COLO829 (cell line): ENCODE results near the gene ZNF346.
"Not testable (repeated sequence)": the region's sequence is repeated elsewhere in the genome, so short reads cannot be mapped to it uniquely, and the experiment has no call there.

Experiments
- DNase-seq: peaks from one replicate; pipeline ENCODE4 v3.0.0; 2012; ENCODE audit warnings: low spot score

ZNF346 gene

DNA sequence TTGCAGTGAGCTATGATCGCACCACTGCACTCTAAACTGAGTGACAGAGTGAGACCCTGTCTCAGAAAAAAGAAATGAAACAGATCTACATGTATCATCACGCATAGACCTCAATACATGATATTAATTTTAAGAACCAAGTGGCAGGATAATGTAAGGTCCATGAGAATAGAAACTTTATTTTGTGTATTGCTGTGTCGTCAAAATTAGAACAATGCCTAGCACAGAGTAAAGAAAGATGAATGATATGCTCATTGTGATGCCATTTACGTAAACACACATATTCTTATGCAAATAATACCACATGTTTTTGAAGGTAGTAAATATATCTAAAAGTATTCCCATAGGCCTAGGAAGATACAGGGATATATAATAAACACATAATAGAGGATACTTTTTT, 12.3 kb upstream of the ZNF346 start:
- DNase-seq, result no peak

DNA sequence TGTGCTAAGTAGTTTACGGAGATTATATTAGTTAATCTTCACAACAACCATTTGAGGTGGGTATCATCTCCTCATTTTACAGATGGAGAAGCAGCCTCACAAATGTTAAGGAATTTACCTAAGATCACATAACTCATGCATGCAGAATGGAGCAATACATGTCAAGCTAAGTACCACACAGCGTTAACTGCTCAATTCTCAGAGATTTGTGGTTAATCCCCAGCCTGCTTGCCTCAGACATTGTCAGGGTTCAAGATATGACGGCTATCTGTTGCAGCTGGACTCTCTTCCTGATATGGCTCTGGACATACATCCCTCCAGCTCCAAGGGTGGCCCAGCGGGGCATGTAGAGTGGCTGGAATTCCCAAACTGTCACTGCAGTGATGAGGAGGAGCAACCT, 7.3 kb upstream of the ZNF346 start:
- no peak for DNase-seq

DNA sequence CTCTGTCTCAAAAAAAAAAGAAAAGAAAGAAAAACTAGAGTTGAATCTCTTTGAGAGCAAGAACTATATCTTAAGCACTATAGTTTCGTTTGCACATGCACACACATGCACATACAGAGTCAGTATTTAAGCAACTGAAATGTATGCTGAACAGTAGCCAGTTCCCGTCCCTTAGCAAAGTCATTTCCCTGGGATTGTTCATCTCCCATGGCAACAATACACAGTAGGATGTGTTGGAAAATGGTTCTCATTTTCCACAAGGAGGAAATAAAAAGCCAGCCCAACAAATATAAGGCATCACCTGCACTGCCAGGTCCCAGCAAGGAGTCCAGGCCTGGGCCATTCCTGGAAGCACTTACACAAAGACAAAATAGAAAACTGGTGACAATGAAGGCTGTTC, 4.2 kb upstream of the ZNF346 start:
- no peak for DNase-seq

DNA sequence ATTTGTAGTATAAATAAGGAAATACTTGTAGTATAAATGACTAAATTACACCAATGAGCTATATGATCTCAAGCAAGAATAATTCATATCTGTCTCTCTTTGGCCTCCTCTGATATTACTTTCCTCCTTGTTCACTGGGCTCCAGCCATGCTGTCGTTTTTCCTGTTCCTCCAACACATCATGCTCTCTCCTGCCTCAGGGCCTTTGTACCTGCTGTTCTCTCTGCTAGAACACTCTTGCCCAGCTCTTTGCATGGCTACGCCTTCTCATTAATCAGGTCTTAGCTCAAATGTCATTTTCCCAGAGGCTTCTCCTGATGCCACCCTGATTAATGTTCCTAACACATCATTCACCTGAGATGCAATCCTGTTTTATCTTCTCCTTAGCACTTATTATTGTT, 2.5 kb upstream of the ZNF346 start:
- DNase-seq, result no peak

DNA sequence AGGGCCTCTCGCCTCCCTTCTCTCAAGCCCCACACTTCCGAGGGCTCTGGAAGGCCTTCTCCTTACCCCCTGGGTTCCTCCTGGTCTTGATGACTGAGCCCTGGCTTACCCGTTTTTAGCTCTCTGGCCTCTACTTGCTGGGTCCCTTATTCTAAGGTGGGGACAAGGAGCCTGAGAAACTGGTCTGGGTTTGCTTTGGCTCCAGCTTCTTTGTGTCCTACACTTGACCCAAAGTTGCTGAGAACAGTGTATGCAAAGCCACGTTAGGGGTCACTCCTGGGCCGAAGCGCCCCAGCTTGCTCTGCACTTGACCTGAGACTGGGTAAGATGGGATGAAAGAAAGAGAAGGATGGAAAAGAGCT, 788 bp downstream of the ZNF346 start:
- DNase-seq, result no peak

DNA sequence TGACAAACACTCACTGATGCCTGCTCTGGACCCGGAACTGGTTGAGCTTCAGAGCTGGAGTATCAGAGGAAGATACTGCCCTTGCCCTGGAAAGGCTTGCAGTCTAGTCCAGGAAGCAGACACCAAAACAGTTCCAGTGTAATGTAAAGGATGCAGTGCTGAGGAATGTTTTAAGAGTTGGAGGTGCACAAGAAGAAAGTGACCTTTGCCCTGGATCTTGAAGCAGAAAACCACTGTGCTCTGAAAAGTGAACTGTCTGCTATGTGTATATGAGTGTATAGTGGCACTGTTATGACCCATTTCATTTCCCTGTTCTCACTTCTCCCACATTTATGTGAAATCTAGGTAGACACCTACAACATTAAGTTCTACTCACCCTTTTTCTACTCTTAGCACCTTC, 2.1 kb downstream of the ZNF346 start:
- no peak for DNase-seq

DNA sequence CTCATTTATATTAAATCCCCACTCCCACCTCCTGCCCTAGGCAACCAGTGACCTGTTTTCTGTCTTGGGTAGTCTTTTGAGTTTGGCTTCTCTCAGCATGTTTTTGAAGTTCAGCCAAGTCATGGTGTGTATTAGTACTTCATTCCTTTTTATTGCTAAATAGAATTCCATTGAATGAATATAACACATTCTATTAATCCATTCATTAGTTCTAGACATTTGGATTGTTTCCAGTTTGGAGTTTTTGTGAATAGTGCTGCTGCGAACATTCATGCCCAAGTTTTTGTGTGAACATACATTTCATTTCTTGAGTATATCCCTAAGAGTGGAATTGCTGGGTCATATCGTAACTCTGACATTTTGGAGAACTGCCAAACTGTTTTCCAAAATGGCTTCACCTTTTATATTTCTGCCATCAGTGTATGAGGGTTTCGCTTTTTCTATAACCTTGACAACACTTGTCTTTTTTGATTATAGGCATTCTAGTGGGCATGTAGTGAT, 2.7 kb downstream of the ZNF346 start:
- no peak for DNase-seq

DNA sequence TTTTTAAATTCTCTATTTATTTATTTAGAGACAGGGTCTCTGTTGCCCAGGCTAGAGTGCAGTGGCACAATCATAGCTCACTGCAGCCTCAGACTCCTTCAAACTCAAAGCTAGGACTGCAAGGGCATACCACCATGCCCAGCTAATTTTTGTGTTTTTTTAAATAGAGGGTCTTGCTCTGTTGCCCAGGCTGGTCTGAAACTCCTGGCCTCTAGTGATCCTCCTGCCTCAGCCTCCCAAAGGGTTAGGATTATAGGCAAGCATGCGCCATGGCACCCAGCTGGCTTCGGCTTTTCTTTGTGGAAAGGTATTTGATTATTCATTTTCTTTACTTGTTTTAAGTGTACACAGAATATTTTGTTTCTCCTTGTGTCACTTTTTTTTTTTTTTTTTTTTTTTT, 5.2 kb downstream of the ZNF346 start:
- DNase-seq, result no peak

DNA sequence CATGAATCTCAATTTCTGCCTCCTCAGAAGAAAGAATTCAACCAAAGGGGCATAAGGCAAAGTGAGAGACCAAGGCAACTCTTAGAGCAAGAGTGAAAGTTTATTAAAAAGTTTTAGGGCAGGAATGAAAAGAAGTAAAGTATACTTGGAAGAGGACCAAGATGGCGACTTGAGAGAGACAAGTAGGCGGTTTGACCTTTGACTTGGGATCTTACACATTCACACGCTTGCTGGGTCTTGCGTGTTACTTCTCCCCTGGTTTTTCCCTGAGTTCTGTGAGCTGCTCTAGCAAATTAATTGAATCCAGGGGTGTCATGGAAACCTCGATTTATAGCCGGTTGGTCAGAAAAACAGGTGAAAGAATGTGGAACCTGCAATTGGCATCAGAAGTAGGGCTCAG, 7.0 kb downstream of the ZNF346 start:
- no peak for DNase-seq

DNA sequence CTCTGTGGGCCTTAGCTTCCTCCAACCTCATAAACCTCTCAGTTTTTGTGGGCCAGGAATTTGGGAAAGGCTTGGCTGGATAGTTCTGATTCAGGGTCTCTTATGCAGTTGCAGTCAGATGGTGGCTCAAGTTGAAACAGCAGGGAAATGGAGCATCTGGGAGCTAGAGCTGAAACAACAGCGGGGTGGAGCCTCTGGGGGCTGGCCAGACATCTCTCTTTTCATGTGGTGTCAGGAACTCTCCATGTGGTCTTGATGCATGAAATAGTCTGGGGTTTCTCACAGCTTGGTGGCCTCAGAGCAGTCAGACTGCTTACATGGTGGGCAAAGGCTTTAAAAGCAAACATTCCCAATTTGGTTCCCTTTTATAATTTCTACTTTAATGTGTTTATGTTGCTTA, 13.5 kb downstream of the ZNF346 start:
- no peak for DNase-seq

DNA sequence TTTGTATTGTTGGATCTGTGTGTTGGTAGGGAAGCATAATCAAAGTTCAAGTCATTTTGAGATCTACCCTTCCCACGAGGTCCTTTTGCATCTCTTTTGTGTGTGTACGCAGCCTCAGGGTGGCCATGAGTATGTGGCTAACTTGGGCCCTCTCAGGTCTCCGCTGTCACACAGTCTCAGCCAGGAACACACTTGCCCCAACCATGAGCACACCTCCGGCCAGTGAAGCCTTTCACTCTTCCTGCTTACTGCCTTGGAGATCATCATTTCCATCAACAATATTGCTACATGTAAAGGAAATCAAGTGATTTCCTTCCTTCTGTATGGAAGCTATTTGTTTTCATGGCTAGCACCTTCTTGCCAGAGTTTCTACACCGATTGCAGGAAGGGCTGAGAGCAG, 13.9 kb downstream of the ZNF346 start:
- DNase-seq, result no peak

DNA sequence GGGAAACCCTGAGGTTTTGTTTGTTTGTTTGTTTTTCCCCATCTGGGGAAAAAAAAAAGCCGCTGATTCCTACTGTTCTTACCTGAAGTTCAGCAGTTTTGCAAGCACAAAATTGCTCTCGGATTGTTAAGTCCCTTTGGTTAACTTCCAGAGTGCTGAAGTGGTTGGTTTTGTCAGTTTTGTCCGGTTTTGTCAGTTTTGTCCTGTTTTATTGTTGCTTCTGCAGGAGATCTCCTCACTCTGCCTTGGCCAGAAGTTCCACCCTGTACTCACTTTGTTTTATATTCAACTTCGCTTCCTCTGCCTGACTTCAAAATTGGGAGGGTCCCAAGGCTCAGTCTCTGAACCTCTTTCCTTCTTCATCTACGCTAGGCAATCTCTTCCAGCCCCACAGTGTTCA, 14.4 kb downstream of the ZNF346 start:
- DNase-seq, result no peak

DNA sequence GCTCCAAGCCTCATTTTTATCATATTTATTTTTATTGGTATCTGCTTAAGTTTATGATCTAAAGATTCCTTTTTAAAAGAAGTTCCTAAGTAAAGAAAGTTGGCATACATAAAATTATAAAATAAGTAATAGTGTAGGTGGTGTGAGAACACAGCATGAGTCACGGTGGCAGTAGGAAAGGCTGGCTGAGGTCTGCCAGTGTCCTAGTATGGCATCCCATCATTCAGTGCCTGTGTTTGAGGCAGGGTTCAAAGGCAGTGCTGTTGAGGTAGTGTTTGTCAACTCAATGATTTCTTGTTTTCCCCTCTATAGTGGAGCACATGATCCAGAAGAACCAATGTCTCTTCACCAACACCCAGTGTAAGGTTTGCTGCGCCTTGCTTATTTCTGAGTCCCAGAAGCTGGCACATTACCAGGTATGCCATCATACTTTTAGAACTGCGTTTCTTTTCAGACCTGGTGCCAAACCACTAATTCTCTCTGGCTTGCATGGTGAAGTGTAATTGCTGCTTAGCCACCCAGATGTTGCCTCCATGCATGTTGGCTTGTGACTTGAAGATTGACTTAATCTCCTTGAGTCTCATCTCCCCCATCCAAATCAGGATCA, 18.4 kb downstream of the ZNF346 start:
- DNase-seq, result no peak

DNA sequence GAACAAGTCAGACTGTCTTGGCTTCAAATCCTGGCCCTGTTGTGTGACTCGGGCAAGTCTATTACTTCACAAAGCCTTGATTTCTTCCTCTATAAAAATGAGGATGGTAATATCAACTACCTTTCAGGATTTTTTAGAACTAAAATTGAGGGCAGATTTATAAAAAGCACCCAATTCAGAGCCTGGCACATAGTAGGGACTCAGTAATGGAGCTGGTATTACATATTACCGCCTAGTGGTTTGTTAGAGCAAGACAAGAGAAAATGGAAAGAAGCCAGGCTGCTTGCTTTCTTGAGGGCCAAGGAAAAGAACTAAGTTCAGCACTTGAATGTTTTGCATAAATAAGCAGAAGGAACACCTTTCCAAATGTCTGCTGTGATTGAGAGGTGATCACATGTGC, 19.4 kb downstream of the ZNF346 start:
- no peak for DNase-seq

DNA sequence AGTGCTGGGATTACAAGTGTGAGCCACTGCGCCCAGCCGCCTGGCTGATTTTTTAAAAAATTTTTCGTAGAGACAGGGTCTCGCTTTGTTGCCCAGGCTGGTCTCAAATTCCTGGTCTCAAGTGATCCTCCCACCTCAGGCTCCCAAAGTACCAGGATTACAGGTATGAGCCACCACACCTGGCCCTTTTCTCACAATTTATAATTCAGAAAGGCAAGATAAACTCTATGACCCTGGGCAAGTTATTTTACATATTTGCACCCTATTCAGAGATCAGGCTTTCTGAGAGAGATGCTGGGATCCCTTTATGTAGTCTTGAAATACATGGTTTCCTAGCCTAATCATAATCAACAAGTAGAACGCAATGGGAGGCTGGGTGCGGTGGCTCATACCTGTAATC, 20.6 kb downstream of the ZNF346 start:
- no peak for DNase-seq

DNA sequence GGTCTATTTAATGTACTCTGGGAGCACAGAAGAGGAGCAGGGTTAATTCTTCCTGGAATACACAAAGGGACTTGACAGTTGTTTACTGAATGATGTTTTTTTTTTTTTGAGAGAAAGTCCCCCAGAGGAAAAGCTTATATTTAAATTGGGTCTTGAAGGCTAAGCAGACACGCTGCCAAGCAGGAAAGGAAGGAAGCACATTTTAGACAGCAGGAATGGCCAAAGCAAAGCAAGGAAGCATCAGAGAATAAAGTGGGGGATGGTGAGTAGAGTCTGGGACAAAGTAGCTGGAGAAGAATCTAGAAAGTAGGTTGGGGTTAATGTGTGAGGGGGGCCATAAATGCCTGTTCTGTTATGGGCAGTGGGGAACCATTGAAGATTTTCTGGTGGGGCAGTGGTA, 21.5 kb downstream of the ZNF346 start:
- no peak for DNase-seq

DNA sequence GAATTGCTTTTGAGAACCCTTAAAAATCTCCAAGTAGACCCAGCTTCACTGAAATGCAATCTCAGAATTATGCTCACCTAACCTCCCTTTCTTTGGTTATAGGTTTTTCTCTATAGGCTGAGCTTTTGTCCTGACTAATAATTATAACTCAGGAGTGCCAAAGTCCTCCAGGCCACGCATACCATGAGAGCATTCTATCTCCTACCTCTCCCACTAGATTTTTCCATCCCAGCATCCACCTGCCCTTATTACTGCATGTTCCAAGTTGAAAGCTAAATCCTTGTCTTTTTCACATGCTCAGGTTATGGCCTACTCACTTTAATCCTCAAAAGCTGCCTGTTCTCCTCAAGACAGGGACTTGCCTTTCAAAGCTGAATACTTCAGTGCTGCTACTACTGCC, 22.1 kb downstream of the ZNF346 start:
- no peak for DNase-seq

DNA sequence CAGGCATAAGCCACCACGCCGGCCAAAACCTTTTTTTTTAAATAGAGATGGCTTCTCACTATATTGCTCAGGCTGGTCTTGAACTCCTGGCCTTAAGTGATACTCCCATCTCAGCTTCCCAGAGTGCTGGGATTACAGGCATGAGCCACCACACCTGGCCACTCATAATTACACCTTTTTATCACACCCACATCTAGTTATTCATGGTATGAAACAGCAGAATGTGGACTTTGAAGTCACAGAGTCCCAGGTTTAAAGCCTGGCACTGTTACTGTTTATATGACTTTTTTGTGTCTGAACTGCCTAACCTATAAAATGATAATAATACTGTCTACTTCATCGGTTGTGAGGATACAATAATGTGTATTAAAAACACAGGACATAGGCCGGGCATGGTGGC, 23.1 kb downstream of the ZNF346 start:
- no peak for DNase-seq

DNA sequence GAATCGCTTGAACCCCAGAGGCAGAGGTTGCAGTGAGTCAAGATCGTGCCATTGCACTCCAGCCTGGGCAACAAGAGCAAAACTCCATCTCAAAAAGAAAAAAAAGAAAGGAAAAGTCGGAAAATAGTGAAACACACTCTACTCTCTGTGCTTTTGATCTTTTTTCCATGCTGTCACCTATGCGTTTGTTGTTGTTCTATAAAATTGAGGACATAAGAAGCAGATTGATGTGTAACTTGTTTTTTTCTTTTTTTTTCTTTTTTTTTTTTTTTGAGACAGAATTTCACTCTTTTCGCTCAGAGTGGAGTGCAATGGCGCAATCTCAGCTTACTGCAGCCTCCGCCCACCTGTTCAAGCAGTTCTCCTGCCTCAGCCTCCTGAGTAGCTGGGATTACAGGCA, 26.0 kb downstream of the ZNF346 start:
- not testable (repeated sequence) for DNase-seq

DNA sequence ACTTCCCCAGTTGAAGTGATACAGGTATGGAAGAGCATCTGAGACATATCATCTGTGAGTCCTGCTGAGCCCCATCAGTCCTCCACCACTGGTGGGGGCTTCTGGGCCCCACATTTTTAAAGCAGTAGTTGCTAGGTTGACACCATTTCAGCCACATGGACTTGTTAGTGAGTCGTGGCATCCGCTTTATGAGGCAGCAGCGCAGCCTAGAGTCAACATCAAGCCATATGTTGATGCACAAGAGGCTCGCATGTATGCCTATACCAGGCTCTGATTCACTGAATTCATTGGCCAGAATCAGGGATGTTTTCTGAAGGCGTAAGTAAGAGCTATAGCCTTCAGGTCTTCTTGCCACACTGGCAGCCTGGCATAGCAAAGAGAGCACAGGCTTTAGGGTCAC, 26.8 kb downstream of the ZNF346 start:
- DNase-seq, result no peak

DNA sequence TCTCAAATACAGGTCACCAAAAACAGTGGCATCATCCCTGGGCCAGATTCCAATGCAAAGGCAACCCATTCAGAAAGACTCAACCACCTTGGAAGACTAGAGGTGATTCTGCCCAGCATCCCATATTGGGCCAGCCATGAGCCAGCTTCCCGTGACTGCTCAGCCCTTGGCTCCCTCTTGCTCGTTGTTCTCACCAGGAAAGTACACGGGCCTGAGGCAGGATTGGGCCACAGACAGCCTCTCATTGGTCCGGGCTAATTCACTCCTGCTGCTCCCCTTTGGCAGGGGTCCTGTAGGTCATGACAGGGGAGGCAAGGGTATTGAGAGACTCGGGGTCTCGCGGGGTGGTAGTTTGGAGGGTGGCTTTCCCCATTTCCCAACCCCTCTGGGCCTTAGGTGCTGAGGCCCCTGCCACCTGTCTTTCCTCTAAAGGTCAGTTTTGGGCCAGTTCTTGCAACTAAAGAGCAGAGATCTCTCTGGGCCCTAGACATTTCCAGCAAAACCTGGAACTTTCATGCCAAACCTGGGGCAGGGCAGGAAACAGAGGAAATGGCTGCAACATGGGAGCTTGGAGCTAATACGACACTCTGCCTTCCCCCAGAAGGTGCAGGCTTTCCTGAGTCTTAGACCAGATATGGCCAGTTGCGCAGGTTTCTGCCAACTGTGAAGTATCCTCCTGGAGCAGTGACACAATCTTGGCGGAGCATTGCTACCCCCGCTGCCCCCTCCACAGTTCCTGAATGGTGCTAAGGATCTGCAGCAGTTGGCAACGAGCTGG, 42.2 kb downstream of the ZNF346 start:
- no peak for DNase-seq

DNA sequence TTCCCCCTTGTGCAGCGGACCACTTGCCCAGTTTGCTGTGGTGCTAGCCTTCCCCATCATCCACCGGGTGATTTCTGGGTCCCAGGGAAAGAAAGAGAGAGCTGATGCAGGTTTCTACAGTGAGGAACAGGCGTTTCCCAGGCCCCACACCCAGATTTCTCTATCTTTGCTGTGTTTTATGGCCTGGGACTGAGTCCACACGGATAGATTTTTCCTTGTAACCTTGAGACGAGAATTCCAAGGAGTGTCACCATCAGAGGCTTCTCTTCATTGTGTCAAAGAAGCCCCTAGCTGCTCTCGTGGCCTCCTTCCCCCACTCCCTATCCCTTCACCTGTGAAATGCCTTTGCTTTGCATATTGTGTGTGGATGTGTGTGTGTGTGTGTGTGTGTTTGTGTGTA, 43.0 kb downstream of the ZNF346 start:
- DNase-seq, result no peak

DNA sequence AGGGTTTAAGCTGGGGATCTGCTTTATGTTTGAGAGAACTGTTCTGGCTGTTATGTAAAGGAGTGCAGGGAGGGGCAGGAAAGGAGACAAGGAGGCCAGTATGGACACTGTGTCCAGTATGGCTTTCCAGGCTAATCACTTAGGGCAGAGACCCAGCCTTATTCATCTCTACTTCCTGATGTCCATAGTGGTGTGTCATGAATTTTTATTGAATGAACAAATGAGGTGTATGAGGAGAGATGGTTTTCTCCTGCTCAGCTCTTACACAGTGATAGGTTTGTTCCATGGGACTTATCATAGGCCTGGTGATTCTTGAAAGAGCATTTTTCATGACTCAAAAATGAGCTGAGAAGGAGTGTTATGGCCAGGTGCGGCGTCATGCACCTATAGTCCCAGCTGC, 43.7 kb downstream of the ZNF346 start:
- no peak for DNase-seq

DNA sequence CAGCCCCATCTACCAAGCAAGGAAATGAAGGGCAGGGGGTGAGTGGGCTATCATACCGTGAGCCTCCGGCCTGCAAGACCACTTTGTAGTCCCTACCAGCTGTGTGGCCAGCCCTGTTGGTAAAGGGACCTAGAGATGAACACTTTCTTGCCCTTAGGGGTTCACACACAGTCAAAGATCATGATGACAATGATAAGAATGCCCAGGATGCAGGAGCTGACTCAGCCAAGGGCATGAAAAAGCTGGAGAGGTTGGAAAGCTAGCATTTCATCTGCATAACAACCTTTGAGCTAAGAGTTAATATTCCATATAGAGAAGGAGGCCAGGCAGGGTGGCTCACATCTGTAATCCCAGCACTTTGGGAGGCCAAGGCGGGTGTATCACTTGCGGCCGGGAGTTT, 45.0 kb downstream of the ZNF346 start:
- no peak for DNase-seq
